Lower leg skin (tissue), 4 donors: ENCODE data around the gene DDX10. TPM values are rescaled to one million over a fixed set of nuclear protein-coding genes. Genes with fewer than 3 reads are reported as not detected.

Source experiments
- DNase-seq, 2 donors: peaks; one replicate each; pipeline ENCODE4 v3.0.0-alpha.2; 2019; ENCODE audit warnings: low spot score in 2 of 2
- H3K4me3 ChIP-seq: fragments of 200-600 bp; sonication (generic); 2 replicates; pipeline ENCODE4 v1.5.1; 2017; ENCODE audit warnings: mild to moderate bottlenecking, low read depth; ENCODE audit not compliant: poor library complexity, severe bottlenecking
- POLR2A ChIP-seq, 2 donors: fragments of 450-650 bp; IDR thresholded peaks; one replicate each; pipeline ENCODE4 v1.6.1; 2016 to 2017; ENCODE audit warnings: antibody characterized with exemption in 2 of 2, mild to moderate bottlenecking in 1 of 2, moderate library complexity in 1 of 2
- WGBS, 2 donors: methylation state at CpG; one replicate each; pipeline ENCODE4 v1.1.5; 2018; 5-methylcytosine and 5-hydroxymethylcytosine counted together
- intact Hi-C: fragments of 100-400 bp; cut with DNase I; formaldehyde crosslinking; loops from one replicate; pipeline ENCODE4 v1.15.0; 2023; ENCODE audit warnings: low total_unique reads
- total RNA-seq, 4 donors: library from RNA; depleted of rRNA; stranded (reverse); fragments of >200 nt; gene quantifications; one replicate each; pipeline ENCODE4 v1.1.0, GENCODE V29; 2016
- TF ChIP-seq, protein P1 (sequence below), 3 donors: fragments of 450-650 bp; IDR thresholded peaks; one replicate each; pipeline ENCODE4 v1.5.1; 2016; ENCODE audit warnings: antibody characterized with exemption in 3 of 3, mild to moderate bottlenecking in 3 of 3, moderate library complexity in 2 of 3

The DDX10 gene
- total RNA-seq, 4 donors from 2014 or later = 18.4 to 33.5 (median 22.2) TPM

- no peak for TF ChIP-seq POLR2A (IDR thresholded peaks at IDR 0.05)
- TF ChIP-seq, protein P1, sequence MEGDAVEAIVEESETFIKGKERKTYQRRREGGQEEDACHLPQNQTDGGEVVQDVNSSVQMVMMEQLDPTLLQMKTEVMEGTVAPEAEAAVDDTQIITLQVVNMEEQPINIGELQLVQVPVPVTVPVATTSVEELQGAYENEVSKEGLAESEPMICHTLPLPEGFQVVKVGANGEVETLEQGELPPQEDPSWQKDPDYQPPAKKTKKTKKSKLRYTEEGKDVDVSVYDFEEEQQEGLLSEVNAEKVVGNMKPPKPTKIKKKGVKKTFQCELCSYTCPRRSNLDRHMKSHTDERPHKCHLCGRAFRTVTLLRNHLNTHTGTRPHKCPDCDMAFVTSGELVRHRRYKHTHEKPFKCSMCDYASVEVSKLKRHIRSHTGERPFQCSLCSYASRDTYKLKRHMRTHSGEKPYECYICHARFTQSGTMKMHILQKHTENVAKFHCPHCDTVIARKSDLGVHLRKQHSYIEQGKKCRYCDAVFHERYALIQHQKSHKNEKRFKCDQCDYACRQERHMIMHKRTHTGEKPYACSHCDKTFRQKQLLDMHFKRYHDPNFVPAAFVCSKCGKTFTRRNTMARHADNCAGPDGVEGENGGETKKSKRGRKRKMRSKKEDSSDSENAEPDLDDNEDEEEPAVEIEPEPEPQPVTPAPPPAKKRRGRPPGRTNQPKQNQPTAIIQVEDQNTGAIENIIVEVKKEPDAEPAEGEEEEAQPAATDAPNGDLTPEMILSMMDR (IDR thresholded peaks at IDR 0.05) = no peak
- 96 to 97% methylated on average over 5 of the region's 5 CpGs for WGBS, 2 donors
- intact Hi-C loops = no loop called here
- DNase-seq = no peak
- no peak overlapping the region for H3K4me3 ChIP-seq
These were observed 200.5 kb downstream of the DDX10 start for GRCh38 chr11:108865406-108865805.

DNA sequence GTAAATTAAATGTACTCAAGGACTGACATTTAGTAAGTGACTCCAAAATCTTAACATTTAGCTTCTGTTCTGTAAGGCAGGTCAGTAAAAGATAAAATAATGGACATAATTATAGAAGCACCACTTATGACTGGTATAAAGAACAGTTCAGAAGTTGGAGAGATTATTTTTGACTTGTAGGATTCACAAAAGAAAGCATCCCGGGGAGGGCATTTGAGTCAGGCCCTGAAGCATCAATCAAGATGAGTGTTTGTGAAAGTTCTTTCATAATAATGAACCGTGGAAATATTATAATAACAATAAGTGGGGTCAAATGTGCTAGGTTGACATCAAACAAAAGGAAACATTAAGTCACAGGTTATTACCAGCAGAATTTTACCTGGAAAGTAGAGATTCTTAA lies 201.9 kb downstream of the DDX10 start:
- TF ChIP-seq, protein P1 (IDR thresholded peaks at IDR 0.05) = no peak
- no peak for TF ChIP-seq POLR2A (IDR thresholded peaks at IDR 0.05)
- 68 to 80% methylated on average over 2 of the region's 2 CpGs for WGBS, 2 donors
- DNase-seq = no peak
- intact Hi-C loops = no loop called here
- H3K4me3 ChIP-seq = no peak overlapping the region

GRCh38 chr11:108870373-108871020 lies 205.6 kb downstream of the DDX10 start:
- WGBS, 2 donors = 69 to 70% methylated on average over 4 of the region's 4 CpGs
- intact Hi-C loops = no loop called here
- no peak for DNase-seq

DNA sequence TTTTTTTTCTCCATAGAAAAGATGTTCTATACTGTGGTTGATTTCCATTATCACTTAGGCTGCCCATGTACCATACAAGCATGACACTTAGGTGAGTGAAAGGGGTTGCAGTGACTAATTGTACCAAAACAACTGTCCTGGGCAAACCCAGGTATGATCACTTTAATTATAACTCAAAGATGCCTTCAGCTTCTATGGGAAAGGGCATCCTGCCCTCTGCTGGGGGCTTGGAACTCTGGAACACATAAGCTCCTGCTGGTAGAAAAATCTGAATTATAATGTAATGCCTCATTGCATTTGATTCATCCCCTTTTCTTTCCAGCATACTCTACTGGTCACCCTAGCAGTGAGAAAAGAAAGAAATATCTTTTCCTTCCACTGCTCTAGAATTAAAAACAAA lies 206.3 kb downstream of the DDX10 start:
- intact Hi-C loops = no loop called here

More at GRCh38 chr11:108870373-108871020, 205.6 kb downstream of the DDX10 start:
- TF ChIP-seq, protein P1 (IDR thresholded peaks at IDR 0.05) = no peak
- TF ChIP-seq POLR2A (IDR thresholded peaks at IDR 0.05) = no peak
- no peak overlapping the region for H3K4me3 ChIP-seq

DNA sequence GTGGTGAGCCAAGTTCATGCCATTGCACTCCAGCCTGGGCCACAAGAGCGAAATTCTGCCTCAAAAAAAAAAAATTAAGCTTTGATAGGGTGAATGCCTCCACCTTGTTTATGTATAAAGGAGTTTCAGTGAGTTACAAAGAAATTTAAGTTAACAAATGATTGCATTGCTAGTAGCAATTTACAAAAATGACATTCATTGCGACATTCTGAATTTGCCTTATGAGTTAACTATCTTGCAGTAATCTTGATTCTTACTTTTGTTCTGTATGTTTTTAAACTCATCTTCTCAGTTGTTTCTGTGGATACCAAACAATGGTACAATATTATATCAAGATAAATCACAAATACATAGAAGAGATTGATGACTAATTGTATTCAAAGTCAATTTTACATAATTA lies 207.0 kb downstream of the DDX10 start:
- H3K4me3 ChIP-seq = no peak overlapping the region
- no peak for DNase-seq
- TF ChIP-seq, protein P1 (IDR thresholded peaks at IDR 0.05) = no peak
- TF ChIP-seq POLR2A (IDR thresholded peaks at IDR 0.05) = no peak
- intact Hi-C loops = no loop called here
- 93 to 99% methylated on average over 2 of the region's 2 CpGs for WGBS, 2 donors

More for the DNA sequence above, 206.3 kb downstream of the DDX10 start:
- no peak overlapping the region for H3K4me3 ChIP-seq
- no peak for DNase-seq
- no peak for TF ChIP-seq POLR2A (IDR thresholded peaks at IDR 0.05)
- TF ChIP-seq, protein P1 (IDR thresholded peaks at IDR 0.05) = no peak

GRCh38 chr11:108872781-108873291 lies 208.0 kb downstream of the DDX10 start:
- WGBS, 2 donors = 61 to 69% methylated on average over 3 of the region's 3 CpGs
- H3K4me3 ChIP-seq = no peak overlapping the region
- TF ChIP-seq POLR2A (IDR thresholded peaks at IDR 0.05) = no peak
- TF ChIP-seq, protein P1 (IDR thresholded peaks at IDR 0.05) = no peak
- DNase-seq = no peak
- intact Hi-C loops = no loop called here
